GM18861 (cell line): ENCODE measurements around the gene TPH2.
A peak's percentile ranks its signal among the peaks of the same experiment; 100 is the strongest.

Experiments used
- ATAC-seq: cut with Tn5 transposase; IDR thresholded peaks from one replicate; pipeline ENCODE4 v1.9.1; 2021; ENCODE audit not compliant: unreplicated experiment

TPH2 gene

GRCh38 chr12:71938728-71939385, at the start of gene TPH2:
Gene TPH2 (plus strand): TSS chr12:71938845. CDS start chr12:71938987, 142 bp downstream.
- ATAC-seq, result peak; percentile 57

DNA sequence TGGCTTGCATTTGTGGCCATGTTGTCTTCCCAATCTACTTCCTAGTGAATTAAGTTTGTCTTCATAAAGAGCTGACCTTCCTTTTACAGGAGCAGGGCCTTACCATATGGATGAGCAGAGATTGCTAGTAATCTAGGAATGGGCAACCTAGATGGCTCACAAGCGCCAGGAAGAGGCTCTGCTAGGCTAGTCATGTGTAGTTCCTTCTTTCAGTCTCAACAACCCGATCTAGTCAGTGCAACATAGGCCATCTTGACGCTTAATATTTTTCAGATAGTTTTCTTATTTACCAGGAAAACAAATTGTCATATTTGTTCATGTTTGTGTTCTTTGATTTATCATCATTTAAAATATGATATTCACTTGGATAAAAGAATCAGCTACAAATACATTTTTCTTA, 48.2 kb upstream of the TPH2 start:
- no peak for ATAC-seq

GRCh38 chr12:71892059-71892458, 46.6 kb upstream of the TPH2 start:
- no peak for ATAC-seq

DNA sequence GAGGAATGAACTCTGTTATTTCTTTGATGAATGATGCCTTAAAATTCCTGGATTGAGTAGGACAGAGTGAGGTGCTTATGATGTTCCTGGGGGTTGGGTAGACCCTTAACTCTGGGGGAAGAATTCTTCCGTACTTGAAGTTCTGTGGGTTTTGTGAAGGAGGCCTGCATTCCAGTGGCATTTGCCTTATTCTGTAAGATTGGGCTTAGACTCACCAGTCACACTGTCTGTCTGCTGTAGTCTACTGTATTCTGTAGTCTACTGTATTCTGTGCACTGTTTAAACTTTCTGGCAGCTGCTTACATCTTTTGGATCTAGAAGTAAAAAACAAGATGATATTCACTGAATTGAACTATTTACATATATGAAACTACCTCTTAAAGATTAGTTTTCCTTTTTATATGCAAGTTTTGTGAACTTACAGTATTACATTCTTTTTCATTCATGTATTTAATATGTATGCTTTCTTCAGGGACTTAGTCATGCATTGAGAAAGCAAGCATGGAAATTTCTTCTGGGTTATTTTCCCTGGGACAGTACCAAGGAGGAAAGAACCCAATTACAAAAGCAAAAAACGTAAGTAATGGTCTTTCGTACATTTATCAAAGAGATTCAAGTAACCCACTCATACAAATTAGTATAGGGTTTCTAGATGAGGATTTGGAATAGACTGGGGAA, 42.3 kb upstream of the TPH2 start:
- no peak for ATAC-seq

GRCh38 chr12:71900091-71900490, 38.6 kb upstream of the TPH2 start:
- no peak for ATAC-seq

GRCh38 chr12:71904629-71905028, 34.0 kb upstream of the TPH2 start:
- no peak for ATAC-seq

GRCh38 chr12:71935594-71935993, 3.1 kb upstream of the TPH2 start:
- ATAC-seq, result peak; percentile 75

- no peak for ATAC-seq
Measured at GRCh38 chr12:71940068-71940467, 1.4 kb downstream of the TPH2 start.

GRCh38 chr12:71941174-71941573, 2.5 kb downstream of the TPH2 start:
- ATAC-seq, result no peak

- no peak for ATAC-seq
Measured at GRCh38 chr12:71942259-71942658, 3.6 kb downstream of the TPH2 start.

DNA sequence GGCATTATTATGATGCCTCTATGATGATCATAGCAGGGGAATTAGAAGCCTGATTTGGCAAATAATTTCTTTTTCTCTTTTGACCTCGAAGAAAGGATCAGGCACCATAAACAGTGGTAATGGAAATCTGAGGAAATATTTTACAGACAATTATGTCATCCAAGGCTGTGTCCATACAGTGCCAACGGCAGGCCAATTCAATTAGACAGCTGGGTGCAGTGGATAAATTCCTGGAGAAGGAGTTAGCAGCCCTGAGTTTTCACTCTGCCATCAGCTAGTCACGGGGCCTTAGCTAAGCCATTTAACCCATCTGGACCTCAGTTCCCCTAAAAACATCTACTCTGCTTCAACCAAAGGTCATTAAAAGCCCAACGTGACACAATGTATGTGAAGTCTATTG, 4.1 kb downstream of the TPH2 start:
- no peak for ATAC-seq

DNA sequence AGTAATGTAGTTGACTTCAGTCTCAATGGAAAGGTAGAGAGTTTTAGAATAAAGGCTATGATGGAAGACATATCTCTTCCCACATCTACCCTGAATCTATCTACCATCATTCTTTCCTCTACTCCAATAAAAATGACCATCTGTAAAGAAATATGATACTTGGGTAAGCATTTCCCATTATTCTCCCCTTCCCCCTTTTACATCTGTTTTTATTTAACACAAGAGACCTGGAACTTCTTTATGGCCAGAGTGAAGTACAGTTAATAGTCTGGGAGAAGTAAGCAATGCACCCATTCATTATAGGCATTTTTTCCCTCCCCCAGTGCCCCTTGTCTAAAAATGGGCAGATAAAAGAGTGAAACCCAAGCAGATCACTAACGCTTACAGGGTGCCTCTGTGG, 6.5 kb downstream of the TPH2 start:
- no peak for ATAC-seq

GRCh38 chr12:71945883-71946282, 7.2 kb downstream of the TPH2 start:
- no peak for ATAC-seq

DNA sequence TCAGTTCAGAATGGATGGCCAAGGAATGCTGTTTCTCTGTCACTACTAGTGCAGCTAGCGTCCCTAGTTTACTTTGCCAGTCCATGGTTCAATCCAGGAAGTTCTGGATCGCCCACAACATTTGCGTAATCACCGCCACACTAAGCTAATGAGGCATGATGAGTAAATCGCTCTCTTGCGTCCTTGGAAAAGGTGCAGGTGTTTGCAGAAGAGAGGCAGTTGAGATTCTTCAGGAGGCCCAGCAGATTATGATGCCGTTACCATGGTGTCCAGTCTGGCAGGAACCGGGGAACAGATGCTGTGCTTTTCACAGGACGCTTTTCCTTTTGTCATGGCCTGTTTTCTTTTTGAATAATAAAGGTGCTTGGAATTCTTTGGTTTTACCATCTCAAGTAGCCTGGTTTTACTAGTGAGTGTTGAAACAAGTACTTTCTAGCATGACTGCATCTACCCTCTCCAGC, 9.0 kb downstream of the TPH2 start:
- no peak for ATAC-seq

DNA sequence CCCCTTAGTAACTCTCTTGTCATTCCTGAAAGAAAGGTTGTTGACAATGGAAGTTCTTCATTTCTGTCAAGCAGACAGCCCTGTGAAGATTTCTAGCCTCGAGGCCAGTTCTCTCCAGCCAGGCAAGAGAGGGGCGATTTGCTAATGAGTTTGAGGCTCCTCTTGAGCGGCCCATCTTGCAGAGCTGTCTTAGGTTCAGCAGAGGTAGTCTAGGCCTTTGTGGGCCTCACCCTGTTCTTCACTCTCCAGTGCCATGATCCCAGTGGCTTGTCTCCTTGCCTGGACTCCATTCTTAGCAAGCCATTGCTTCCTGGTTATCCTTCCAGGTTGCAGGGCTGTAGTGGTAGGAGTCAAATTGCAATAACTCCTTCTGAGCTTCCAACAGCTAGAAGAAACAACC, 9.7 kb downstream of the TPH2 start:
- no peak for ATAC-seq

DNA sequence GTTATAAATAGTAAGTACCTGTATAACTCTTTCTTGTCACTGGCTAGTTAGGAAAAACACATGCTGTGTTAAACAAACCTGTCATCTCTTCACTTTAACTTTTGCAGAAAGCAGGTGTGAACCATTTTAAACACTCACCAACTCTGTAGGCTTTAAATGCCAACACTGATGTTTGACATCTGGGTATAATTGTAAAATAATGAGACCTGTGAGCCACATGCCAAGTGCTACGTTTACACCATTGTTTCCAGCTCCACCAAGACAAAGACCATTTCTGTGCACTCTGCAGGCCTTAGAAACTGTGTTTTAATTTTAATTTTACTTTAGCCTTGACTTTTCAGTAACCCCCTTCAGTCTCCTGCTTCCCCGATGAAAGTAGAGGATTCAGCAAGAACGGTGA, 11.0 kb downstream of the TPH2 start:
- no peak for ATAC-seq

DNA sequence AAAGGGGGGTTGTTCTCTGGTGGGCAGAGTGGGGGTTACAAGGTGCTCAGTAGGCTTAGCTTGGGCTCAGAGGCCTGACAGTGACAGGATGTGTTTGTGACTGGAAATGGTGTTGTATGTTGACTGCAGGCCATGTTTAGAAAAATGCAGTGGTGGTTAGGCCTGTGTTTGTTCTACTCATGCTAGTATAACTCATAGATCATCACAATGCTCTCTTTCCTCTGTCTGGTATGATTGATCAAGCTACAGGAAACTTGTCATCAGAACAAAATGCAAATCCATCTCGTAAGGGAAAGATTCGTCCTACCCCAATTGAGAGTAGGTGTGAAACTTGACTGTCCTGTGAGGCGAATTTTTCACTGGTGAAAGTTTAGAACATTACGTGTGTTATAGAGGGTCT, 11.8 kb downstream of the TPH2 start:
- no peak for ATAC-seq

DNA sequence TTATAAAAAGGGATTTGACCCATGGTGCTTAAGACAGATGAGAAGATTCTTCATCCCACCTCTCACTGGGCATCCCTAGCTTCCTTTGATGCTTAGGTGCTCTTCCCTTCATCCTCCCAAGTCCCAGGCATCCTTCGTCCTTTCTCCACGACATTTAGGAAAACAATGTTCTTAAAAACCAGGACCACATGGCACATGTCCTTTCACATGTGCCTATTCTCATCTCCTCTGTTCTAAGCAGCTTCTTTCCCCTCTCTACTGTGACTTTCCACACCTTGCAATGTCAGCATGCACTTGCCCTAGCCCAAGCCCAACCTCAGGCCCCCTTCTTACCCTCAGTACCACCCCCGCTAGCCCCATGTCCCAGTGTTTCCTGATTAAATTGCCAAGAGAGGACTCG, 12.2 kb downstream of the TPH2 start:
- no peak for ATAC-seq

GRCh38 chr12:71954083-71954778, 15.6 kb downstream of the TPH2 start:
- no peak for ATAC-seq

GRCh38 chr12:71954861-71955260, 16.2 kb downstream of the TPH2 start:
- ATAC-seq, result no peak

DNA sequence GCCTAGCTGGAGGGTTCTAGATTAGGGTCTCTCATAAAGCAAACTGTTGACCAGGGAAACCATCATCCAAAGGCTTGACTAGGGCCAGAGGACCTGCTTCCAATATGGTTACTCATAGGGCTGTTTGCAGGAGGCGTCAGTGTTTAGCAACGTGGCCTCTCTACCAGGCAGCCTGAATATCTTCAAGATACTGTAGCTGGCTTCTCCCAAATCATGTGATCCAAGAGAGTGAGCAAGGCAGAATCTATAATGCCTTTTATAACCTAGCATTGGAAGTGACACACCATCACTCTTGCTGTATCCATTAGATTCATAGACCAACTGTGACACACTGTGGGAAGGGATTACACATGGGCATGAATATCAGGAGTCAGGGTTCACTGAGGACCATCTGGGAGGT, 17.3 kb downstream of the TPH2 start:
- no peak for ATAC-seq

DNA sequence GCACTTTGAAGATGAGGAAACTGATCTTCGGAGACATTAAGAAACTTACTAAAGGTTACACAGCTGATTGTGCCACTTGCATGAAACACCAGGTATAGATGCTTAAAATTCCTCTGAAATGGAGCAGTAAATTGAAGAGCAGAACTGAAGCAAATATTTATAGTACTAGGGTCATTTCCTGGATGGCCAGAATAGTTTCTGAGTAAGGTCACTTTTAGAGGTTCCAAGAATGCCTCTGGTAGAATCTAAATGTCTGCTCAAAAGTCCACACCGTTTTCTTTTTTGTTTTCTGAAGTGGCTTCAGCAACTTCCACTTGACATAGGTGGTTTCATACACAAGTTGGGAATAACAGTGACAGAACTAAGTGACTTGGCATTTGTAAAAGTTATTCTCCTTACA, 19.4 kb downstream of the TPH2 start:
- no peak for ATAC-seq
